Vagina (tissue), 2 donors: ENCODE measurements around the gene SETBP1.

Experiments
- CTCF ChIP-seq, 3 experiments: fragments of 450-650 bp in 2 of 3; fragments of 200-600 bp in 1 of 3; sonication (generic) in 1 of 3; IDR thresholded peaks; one replicate each; pipeline ENCODE4 v1.5.1; 2017 to 2019; ENCODE audit warnings: antibody characterized with exemption in 3 of 3, mild to moderate bottlenecking in 2 of 3, moderate library complexity in 2 of 3
- POLR2A ChIP-seq, 2 donors: fragments of 450-650 bp; IDR thresholded peaks; one replicate each; pipeline ENCODE4 v1.6.1; 2017; ENCODE audit warnings: antibody characterized with exemption in 2 of 2, mild to moderate bottlenecking in 2 of 2, moderate library complexity in 2 of 2
- POLR2AphosphoS5 ChIP-seq, 2 donors: sonication (generic); formaldehyde crosslinking; IDR thresholded peaks; one replicate each; pipeline ENCODE4 v1.9.0; 2017; ENCODE audit warnings: antibody characterized with exemption in 2 of 2, mild to moderate bottlenecking in 2 of 2, low read depth in 1 of 2; ENCODE audit not compliant: insufficient read depth in 1 of 2

- TF ChIP-seq CTCF (IDR thresholded peaks at IDR 0.05) (no peak), POLR2AphosphoS5 (IDR thresholded peaks at IDR 0.05; ENCODE audit: insufficient read depth in 1 of 2, low read depth in 1 of 2) (no peak), POLR2A (IDR thresholded peaks at IDR 0.05) (no peak)
These were observed 224.1 kb downstream of the SETBP1 start for GRCh38 chr18:44904768-44905167.
